Esophagus muscularis mucosa (tissue), 4 donors: Measurements from ENCODE around the gene GJB2. TPM values are rescaled to one million over a fixed set of nuclear protein-coding genes. Genes with fewer than 3 reads are reported as not detected.

Experiments used
- DNase-seq: peaks from one replicate; pipeline ENCODE4 v3.0.0-alpha.2; 2017; ENCODE audit errors: extremely low spot score
- H3K27ac ChIP-seq, 4 donors: fragments of 200-600 bp; sonication (generic); replicated peaks in 1 of 4; 1 replicate in 3 of 4; 2 replicates in 1 of 4; pipeline ENCODE4 v1.5.1; 2016 to 2019; ENCODE audit warnings: mild to moderate bottlenecking in 1 of 4
- H3K27me3 ChIP-seq, 4 donors: fragments of 200-600 bp; sonication (generic); one replicate each; pipeline versions ENCODE4 v1.5.1 to v1.6.0; 2016 to 2019
- H3K36me3 ChIP-seq, 4 donors: fragments of 200-600 bp; sonication (generic); one replicate each; pipeline ENCODE4 v1.5.1; 2016 to 2019
- H3K4me1 ChIP-seq, 4 donors: fragments of 200-600 bp; sonication (generic); one replicate each; pipeline ENCODE4 v1.5.1; 2016 to 2019
- H3K4me3 ChIP-seq, 4 donors: fragments of 200-600 bp; sonication (generic); 1 replicate in 2 of 4; 2 replicates in 2 of 4; pipeline ENCODE4 v1.5.1; 2016 to 2019; ENCODE audit warnings: mild to moderate bottlenecking in 4 of 4, moderate library complexity in 1 of 4
- H3K9me3 ChIP-seq, 4 donors: fragments of 200-600 bp; sonication (generic); 1 replicate in 3 of 4; 2 replicates in 1 of 4; pipeline ENCODE4 v1.5.1; 2016 to 2019
- EP300 ChIP-seq: sonication (generic); formaldehyde crosslinking; IDR thresholded peaks from one replicate; pipeline ENCODE4 v1.6.1; 2017; ENCODE audit warnings: antibody characterized with exemption
- POLR2A ChIP-seq: fragments of 450-650 bp; IDR thresholded peaks from one replicate; pipeline ENCODE4 v1.6.1; 2017; ENCODE audit warnings: antibody characterized with exemption, moderate library complexity, mild to moderate bottlenecking, low read depth
- POLR2AphosphoS5 ChIP-seq, 2 donors: sonication (generic); formaldehyde crosslinking; IDR thresholded peaks; one replicate each; pipeline ENCODE4 v1.6.1; 2017; ENCODE audit warnings: antibody characterized with exemption in 2 of 2
- WGBS: methylation state at CpG from one replicate; pipeline ENCODE4 v1.1.5; 2018; 5-methylcytosine and 5-hydroxymethylcytosine counted together
- intact Hi-C: fragments of 100-400 bp; cut with DNase I; formaldehyde crosslinking; loops from one replicate; pipeline ENCODE4 v1.15.1; 2023
- total RNA-seq, 4 donors: library from RNA; depleted of rRNA; stranded (reverse); fragments of >200 nt; gene quantifications; one replicate each; pipeline versions ENCODE4 v1.1.0 to v1.2.1, GENCODE V29; 2016
- TF ChIP-seq, protein P1 (sequence below), 3 experiments: fragments of 200-600 bp in 2 of 3; fragments of 450-650 bp in 1 of 3; sonication (generic) in 2 of 3; IDR thresholded peaks; one replicate each; pipeline ENCODE4 v1.5.1; 2017 to 2019; ENCODE audit warnings: antibody characterized with exemption in 3 of 3, mild to moderate bottlenecking in 2 of 3, moderate library complexity in 1 of 3

The GJB2 gene
- total RNA-seq, 4 donors from 2014 or later = 0.50 to 0.75 TPM; not detected in 2

DNA sequence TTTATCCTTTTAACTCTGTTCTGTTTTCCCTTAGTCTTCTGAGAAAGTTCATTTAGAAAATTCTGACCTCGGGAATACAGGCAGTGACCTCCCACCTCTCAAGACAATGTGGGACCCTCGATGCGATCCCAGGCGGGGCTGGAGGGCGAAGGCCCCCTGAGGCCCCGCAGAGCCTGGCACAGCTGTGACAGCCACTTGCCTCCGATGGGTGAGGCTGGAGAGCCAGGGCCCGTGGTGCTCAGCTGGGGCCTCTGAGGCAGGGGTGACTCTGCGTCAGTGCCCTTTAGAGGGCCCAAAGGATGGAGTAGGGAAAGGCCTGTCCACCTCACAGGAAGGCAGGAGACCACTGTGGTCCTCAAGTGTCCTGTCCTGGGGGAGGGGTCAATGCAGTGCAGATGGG lies 42.2 kb downstream of the GJB2 start:
- intact Hi-C loops = no loop called here
- Histone ChIP-seq H3K4me1 (peaks cover 0 to 11% (median 0%) of the 10 kb centered on the region in 4 donors), H3K9me3 (no peaks in the 10 kb centered on the region), H3K4me3 (no peak overlapping the region), H3K36me3 (no peaks in the 10 kb centered on the region), H3K27me3 (peaks cover 0 to 78% (median 4%) of the 10 kb centered on the region in 4 donors), H3K27ac (no peak overlapping the region)
- DNase-seq = no peak
- TF ChIP-seq POLR2A = no peak
- 81% methylated on average over 8 of the region's 9 CpGs for WGBS

DNA sequence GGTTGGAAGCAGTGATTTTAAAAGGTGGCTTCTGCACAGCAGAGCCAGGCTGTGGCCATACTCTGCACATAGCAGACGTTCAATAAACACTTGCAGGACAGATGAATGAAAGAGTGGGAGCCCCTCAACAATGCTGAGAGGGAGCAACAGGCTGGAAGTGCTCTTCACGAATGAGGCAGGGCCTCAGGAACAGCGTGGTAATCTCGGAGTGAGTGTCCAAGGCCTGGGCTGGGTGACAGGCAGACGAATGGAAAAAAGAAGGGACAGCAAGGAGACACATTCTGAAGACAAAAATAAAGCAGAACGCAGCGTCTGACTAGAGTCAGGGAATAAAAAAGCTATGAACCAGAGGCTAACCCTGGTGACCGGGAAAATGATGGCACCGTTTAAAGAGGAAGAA lies 43.0 kb downstream of the GJB2 start:
- 70% methylated on average over 9 of the region's 9 CpGs for WGBS
- Histone ChIP-seq H3K4me3 (no peak overlapping the region), H3K4me1 (peaks cover 0 to 11% (median 0%) of the 10 kb centered on the region in 4 donors), H3K36me3 (no peaks in the 10 kb centered on the region), H3K9me3 (no peaks in the 10 kb centered on the region), H3K27me3 (peaks cover 0 to 78% (median under 1%) of the 10 kb centered on the region in 4 donors), H3K27ac (no peak overlapping the region)
- DNase-seq = no peak
- TF ChIP-seq POLR2A = no peak
- TF ChIP-seq POLR2AphosphoS5 (IDR thresholded peaks at IDR 0.05) = no peak
- TF ChIP-seq, protein P1, sequence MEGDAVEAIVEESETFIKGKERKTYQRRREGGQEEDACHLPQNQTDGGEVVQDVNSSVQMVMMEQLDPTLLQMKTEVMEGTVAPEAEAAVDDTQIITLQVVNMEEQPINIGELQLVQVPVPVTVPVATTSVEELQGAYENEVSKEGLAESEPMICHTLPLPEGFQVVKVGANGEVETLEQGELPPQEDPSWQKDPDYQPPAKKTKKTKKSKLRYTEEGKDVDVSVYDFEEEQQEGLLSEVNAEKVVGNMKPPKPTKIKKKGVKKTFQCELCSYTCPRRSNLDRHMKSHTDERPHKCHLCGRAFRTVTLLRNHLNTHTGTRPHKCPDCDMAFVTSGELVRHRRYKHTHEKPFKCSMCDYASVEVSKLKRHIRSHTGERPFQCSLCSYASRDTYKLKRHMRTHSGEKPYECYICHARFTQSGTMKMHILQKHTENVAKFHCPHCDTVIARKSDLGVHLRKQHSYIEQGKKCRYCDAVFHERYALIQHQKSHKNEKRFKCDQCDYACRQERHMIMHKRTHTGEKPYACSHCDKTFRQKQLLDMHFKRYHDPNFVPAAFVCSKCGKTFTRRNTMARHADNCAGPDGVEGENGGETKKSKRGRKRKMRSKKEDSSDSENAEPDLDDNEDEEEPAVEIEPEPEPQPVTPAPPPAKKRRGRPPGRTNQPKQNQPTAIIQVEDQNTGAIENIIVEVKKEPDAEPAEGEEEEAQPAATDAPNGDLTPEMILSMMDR (IDR thresholded peaks at IDR 0.05) = no peak
- TF ChIP-seq EP300 = no peak
- intact Hi-C loops = no loop called here

DNA sequence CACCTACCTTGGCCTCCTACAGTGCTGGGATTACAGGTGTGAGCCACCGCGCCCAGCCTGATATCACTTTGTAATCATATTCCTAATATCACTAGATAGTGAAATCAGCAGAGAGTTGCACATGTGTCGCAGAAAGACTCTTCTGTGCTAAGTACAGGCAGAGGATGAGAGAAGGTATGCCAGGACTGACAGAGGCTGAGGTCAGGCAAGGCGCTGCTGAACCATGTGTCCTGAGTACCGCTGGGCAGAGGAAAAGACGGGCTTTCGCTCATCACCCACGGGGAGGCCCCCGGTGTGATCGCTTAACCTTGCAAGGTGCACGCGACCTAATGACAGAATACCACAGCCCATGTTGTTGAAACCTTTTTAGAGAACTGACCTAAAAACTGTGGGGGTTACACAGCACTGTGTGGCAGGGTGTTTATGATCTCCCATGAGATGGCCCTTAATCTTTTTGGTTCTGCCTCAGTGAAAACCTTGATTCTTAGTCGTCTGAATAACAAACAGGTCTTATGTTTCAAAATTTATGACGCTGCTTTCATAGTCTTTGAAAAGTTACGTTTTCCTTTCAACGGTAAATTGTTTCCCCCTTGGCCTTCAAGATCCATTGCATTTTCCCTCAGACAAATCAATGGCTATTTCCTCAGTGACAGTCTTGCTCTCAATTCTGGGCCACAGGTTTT lies 44.1 kb downstream of the GJB2 start:
- Histone ChIP-seq H3K36me3 (no peaks in the 10 kb centered on the region), H3K9me3 (no peaks in the 10 kb centered on the region), H3K4me3 (no peak overlapping the region), H3K4me1 (peaks cover 0 to 11% (median 0%) of the 10 kb centered on the region in 4 donors), H3K27me3 (peaks cover 0 to 80% (median 0%) of the 10 kb centered on the region in 4 donors), H3K27ac (no peak overlapping the region)
- TF ChIP-seq, protein P1 (IDR thresholded peaks at IDR 0.05) = no peak
- TF ChIP-seq EP300 = no peak
- no peak for TF ChIP-seq POLR2A
- no peak for TF ChIP-seq POLR2AphosphoS5 (IDR thresholded peaks at IDR 0.05)
- intact Hi-C loops = no loop called here
- DNase-seq = no peak
- WGBS = 91% methylated on average over 16 of the region's 16 CpGs

DNA sequence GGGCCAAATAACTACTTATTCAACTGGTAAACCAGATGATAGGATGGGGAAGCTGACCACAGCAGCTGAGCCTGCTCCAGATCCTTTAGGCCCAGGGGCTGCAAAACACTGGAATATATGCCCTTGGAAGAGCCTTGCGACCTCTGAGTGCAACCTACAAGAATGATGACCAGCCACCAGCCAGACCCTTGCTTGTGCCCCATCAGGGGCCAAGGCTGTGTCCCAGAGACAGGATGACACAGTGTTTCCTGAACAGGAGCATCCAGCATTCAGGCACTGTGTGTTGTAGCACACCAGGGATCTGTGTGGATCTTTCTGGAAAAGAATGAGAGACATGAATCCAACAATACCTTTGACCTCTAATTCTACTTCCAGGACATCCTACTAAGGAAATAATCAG lies 46.4 kb downstream of the GJB2 start:
- TF ChIP-seq, protein P1 (IDR thresholded peaks at IDR 0.05) = no peak
- TF ChIP-seq POLR2A = no peak
- DNase-seq = no peak
- peaks cover 0 to 84% (median 15%) of the 10 kb centered on the region in 4 donors for H3K27me3 ChIP-seq
- H3K4me1 ChIP-seq = peaks cover 9 to 21% (median 12%) of the 10 kb centered on the region in 4 donors
- no CpG with 5 or more reads among the region's 1 CpG for WGBS
- no peak overlapping the region for H3K27ac ChIP-seq
- H3K36me3 ChIP-seq = no peaks in the 10 kb centered on the region
- H3K9me3 ChIP-seq = no peaks in the 10 kb centered on the region
- H3K4me3 ChIP-seq = no peak overlapping the region
- intact Hi-C loops = no loop called here

DNA sequence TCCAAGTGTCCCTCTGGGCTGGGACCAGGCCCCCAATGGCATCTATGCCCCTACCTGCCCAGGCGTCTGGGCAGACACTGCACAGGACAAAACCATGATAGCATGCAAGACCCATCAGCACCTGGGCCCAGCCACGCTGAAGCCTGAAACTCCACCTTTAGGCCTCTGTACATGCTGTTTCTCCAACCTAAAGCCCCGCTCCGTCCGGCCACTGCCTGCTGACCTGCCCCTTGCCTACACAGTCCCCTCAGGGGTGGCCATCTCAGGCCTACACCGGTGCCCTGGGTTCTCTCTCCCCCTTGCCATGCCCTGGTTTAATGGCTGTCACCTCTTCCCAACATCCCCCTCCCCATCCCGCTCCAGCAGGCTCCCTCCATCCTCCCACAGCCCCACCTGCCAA lies 47.2 kb downstream of the GJB2 start:
- peaks cover 9 to 16% (median 12%) of the 10 kb centered on the region in 4 donors for H3K4me1 ChIP-seq
- intact Hi-C loops = no loop called here
- H3K9me3 ChIP-seq = no peaks in the 10 kb centered on the region
- no peak for DNase-seq
- peaks cover 0 to 81% (median 16%) of the 10 kb centered on the region in 4 donors for H3K27me3 ChIP-seq
- TF ChIP-seq, protein P1 (IDR thresholded peaks at IDR 0.05) = no peak
- TF ChIP-seq POLR2AphosphoS5 (IDR thresholded peaks at IDR 0.05) = no peak
- no peak for TF ChIP-seq EP300
- no peak for TF ChIP-seq POLR2A
- 81% methylated on average over 7 of the region's 7 CpGs for WGBS
- no peak overlapping the region for H3K4me3 ChIP-seq
- H3K27ac ChIP-seq = no peak overlapping the region
- H3K36me3 ChIP-seq = no peaks in the 10 kb centered on the region
